ENCODE results near the gene ANTXR2.

The ANTXR2 gene

DNA sequence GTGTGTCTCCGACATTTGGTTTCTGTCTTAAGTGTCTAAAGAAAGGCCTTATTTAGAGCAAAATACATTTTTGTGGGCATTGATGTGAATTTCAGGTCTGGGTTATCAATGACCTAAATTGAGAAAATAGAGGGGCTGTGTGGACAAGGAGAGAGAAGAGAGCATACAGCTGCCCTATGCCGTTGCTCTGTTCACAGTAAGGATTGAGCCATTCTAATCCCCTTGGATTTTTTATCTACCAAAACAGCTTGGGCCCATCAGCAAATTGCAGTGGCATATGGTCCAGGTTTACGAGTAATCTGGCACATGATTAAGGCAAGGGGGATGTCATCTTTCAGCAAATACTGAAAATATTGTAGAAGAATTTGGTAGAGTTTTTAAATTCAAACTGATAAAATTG, 210.2 kb downstream of the ANTXR2 start:
- no peak for DNase-seq

- DNase-seq = no peak
These were observed 215.2 kb downstream of the ANTXR2 start for GRCh38 chr4:79857811-79858210.

- no peak for DNase-seq
These were observed 216.8 kb downstream of the ANTXR2 start for GRCh38 chr4:79856196-79856595.

DNA sequence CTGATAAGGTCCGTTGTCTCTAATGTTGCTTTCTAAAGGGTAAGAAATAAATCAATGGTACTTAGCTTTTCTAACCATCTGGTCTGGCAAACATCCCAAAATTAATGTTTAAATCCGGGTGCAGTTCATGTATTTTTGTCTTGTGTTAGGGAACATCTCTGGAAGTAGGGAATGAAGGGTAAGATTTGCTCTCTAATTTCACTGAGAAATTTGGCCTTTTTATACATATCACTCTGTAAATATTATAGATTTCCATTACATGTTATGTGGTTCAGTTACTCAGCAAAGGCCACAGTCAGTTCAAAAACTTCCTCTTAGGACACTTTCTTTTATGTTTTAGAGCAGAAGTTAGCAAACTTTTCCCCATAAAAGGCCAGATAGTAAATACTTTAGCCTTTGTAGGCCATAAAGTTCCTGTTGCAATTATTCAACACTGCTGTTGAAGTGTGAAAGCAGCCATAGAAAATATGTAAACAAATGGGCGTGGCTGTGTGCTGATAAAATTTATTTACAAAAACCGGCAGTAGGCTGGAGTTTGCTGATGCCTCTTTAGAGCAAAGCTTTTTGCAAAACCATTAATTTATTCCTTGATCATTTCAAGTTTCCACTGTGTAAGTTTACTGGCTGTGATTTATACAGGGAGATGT, 218.1 kb downstream of the ANTXR2 start:
- no peak for DNase-seq

DNA sequence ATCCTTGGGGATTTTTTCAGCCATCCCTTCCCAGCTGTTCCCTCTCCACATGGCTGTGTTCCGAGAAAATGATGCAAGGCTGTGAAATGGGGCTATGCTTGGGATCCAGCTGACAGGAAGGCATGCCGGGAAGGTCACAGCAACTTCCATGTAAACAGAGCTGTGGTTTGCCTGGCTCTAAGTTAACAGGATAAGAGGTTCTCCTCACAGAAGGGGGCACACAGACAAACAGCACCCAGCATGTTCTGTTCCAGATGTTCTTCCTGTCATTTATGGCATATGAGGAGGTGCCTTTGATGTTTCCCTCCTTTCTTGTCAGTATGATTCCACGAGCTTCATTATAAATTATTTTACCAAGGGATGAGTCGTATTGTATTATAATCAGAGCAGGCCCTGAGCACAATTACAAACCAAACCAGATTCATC, 220.7 kb downstream of the ANTXR2 start:
- no peak for DNase-seq

GRCh38 chr4:79851625-79852304, 221.3 kb downstream of the ANTXR2 start:
- no peak for DNase-seq

Measured in CD4-positive, alpha-beta T cell treated with Interleukin-1 beta for 1 hour (primary cell).